IMR-90 (cell line): ENCODE results near the gene PTPRG. TPM values are rescaled to one million over a fixed set of nuclear protein-coding genes. Genes with fewer than 3 reads are reported as not detected.

Experiments
- ATAC-seq: fragments of 200-7000 bp; cut with Tn5 transposase; 2 replicates; pipeline ENCODE4 v1.9.1; 2020; ENCODE audit warnings: low read depth, mild to moderate bottlenecking, moderate library complexity
- BruUV-seq: library from RNA; stranded (reverse); fragments of 400-500 nt; replicated peaks from 2 replicates; lab custom pipeline; 2021; lab: Mats Ljungman, UMichigan
- CTCF ChIA-PET: fragments of 300-600 bp; formaldehyde crosslinking; extraction: SDS; loops from one replicate; lab custom pipeline; 2021; ENCODE audit warnings: antibody characterized with exemption; lab: Yijun Ruan, JAX
- POLR2A ChIA-PET: fragments of 300-600 bp; sonication (Branson Sonifier 250); formaldehyde crosslinking; loops from one replicate; lab custom pipeline; 2022; ENCODE audit warnings: antibody characterized with exemption; ENCODE audit not compliant: unreplicated experiment; lab: Charles Lee
- DNase-seq: peaks from one replicate; pipeline ENCODE4 v3.0.0; 2013
- H2AFZ ChIP-seq: replicated peaks from 2 replicates; pipeline ENCODE3; 2013; ENCODE audit warnings: low read length, mild to moderate bottlenecking; ENCODE audit not compliant: poor library complexity
- H2AK5ac ChIP-seq: 2 replicates; pipeline ENCODE4 v1.6.1; 2013; ENCODE audit warnings: low read depth, low read length, inconsistent platforms
- H2AK9ac ChIP-seq: replicated peaks from 2 replicates; pipeline ENCODE3; 2013; ENCODE audit warnings: mild to moderate bottlenecking, low read depth, low read length, moderate library complexity; ENCODE audit not compliant: poor library complexity
- H2BK120ac ChIP-seq: 2 replicates; pipeline ENCODE4 v1.6.1; 2013; ENCODE audit warnings: low read depth, low read length, inconsistent platforms
- H2BK15ac ChIP-seq: 3 replicates; pipeline ENCODE4 v1.6.1; 2013; ENCODE audit warnings: low read depth, low read length, inconsistent platforms
- H2BK20ac ChIP-seq: 2 replicates; pipeline ENCODE4 v1.6.1; 2013; ENCODE audit warnings: low read depth, mild to moderate bottlenecking, inconsistent platforms, low read length, moderate library complexity
- H2BK5ac ChIP-seq: 2 replicates; pipeline ENCODE4 v1.6.1; 2013; ENCODE audit warnings: mild to moderate bottlenecking, low read depth, low read length, inconsistent platforms; ENCODE audit not compliant: poor library complexity, severe bottlenecking
- H3K14ac ChIP-seq: replicated peaks from 2 replicates; pipeline ENCODE4 v1.6.1; 2013; ENCODE audit warnings: low read depth, low read length, inconsistent platforms
- H3K18ac ChIP-seq: 2 replicates; pipeline ENCODE4 v1.6.1; 2013; ENCODE audit warnings: low read depth, low read length, control low read depth
- H3K23ac ChIP-seq: 2 replicates; pipeline ENCODE4 v1.6.1; 2013; ENCODE audit warnings: low read depth, low read length, inconsistent platforms
- H3K27ac ChIP-seq: 2 replicates; pipeline ENCODE4 v1.5.1; 2013; ENCODE audit warnings: mild to moderate bottlenecking, control low read depth, low read length; ENCODE audit not compliant: insufficient read depth
- H3K27me3 ChIP-seq: 2 replicates; pipeline ENCODE4 v1.6.1; 2013; ENCODE audit warnings: low read length; ENCODE audit not compliant: control insufficient read depth, insufficient read depth
- H3K36me3 ChIP-seq: 2 replicates; pipeline ENCODE4 v1.6.1; 2013; ENCODE audit warnings: low read length, mixed read lengths; ENCODE audit not compliant: control insufficient read depth, insufficient read depth
- H3K4ac ChIP-seq: 2 replicates; pipeline ENCODE4 v1.6.1; 2013; ENCODE audit warnings: low read depth, low read length, inconsistent platforms
- H3K4me1 ChIP-seq: 2 replicates; pipeline ENCODE4 v1.6.1; 2013; ENCODE audit warnings: low read length, mixed read lengths; ENCODE audit not compliant: control insufficient read depth, insufficient read depth
- H3K4me2 ChIP-seq: 2 replicates; pipeline ENCODE4 v1.6.1; 2013; ENCODE audit warnings: low read depth, mild to moderate bottlenecking, control low read depth, low read length, moderate library complexity
- H3K4me3 ChIP-seq: 2 replicates; pipeline ENCODE4 v1.5.1; 2013; ENCODE audit warnings: low read depth, mild to moderate bottlenecking, control low read depth, low read length, moderate library complexity; ENCODE audit not compliant: insufficient read depth
- H3K56ac ChIP-seq: 2 replicates; pipeline ENCODE4 v1.6.1; 2013; ENCODE audit warnings: low read length, inconsistent platforms; ENCODE audit not compliant: insufficient read depth; ENCODE audit errors: extremely low read depth
- H3K79me1 ChIP-seq, 2 experiments: 2 replicates each; pipeline ENCODE4 v1.6.1; 2013; ENCODE audit warnings: low read length in 2 of 2, inconsistent platforms in 1 of 2, low read depth in 1 of 2
- H3K9ac ChIP-seq: 2 replicates; pipeline ENCODE4 v1.6.1; 2013; ENCODE audit warnings: low read depth, low read length, control low read depth
- H3K9me1 ChIP-seq: 2 replicates; pipeline ENCODE4 v1.6.1; 2013; ENCODE audit warnings: low read length, inconsistent platforms; ENCODE audit not compliant: insufficient read depth
- H3K9me3 ChIP-seq: 2 replicates; pipeline ENCODE4 v1.6.1; 2013; ENCODE audit warnings: low read length; ENCODE audit not compliant: control insufficient read depth, insufficient read depth
- H4K20me1 ChIP-seq: 2 replicates; pipeline ENCODE4 v1.6.1; 2013; ENCODE audit warnings: low read length, inconsistent platforms; ENCODE audit not compliant: insufficient read depth
- H4K5ac ChIP-seq: 2 replicates; pipeline ENCODE4 v1.6.1; 2013; ENCODE audit warnings: mild to moderate bottlenecking, low read depth, low read length, control low read depth
- H4K8ac ChIP-seq, 2 experiments: 2 replicates each; pipeline ENCODE4 v1.6.1; 2013; ENCODE audit warnings: low read depth in 2 of 2, low read length in 2 of 2, control low read depth in 1 of 2, inconsistent platforms in 1 of 2
- H4K91ac ChIP-seq: 2 replicates; pipeline ENCODE4 v1.6.1; 2013; ENCODE audit warnings: low read depth, low read length, inconsistent platforms; ENCODE audit not compliant: insufficient read depth
- BHLHE40 ChIP-seq: fragments of 150-350 bp; IDR thresholded peaks from 2 replicates; pipeline ENCODE4 v1.6.1; 2016; ENCODE audit warnings: mild to moderate bottlenecking, low read depth, low read length
- CEBPB ChIP-seq: IDR thresholded peaks from 2 replicates; pipeline ENCODE4 v1.6.1; 2012; ENCODE audit warnings: low read depth, low read length, improper control_type of control experiment
- CHD1 ChIP-seq: IDR thresholded peaks from 2 replicates; pipeline ENCODE4 v1.6.1; 2012; ENCODE audit warnings: low read depth, low read length, improper control_type of control experiment
- FOS ChIP-seq: fragments of 150-350 bp; IDR thresholded peaks from 2 replicates; pipeline ENCODE4 v1.6.1; 2016; ENCODE audit warnings: low read depth, low read length
- MAFK ChIP-seq: IDR thresholded peaks from 2 replicates; pipeline ENCODE4 v1.6.1; 2012; ENCODE audit warnings: low read depth, low read length, improper control_type of control experiment
- MAZ ChIP-seq: IDR thresholded peaks from 2 replicates; pipeline ENCODE4 v1.6.1; 2012; ENCODE audit warnings: low read depth, mild to moderate bottlenecking, low read length, improper control_type of control experiment, moderate library complexity, borderline replicate concordance
- MXI1 ChIP-seq: IDR thresholded peaks from 2 replicates; pipeline ENCODE4 v1.6.1; 2012; ENCODE audit warnings: low read depth, mild to moderate bottlenecking, low read length, moderate library complexity, borderline replicate concordance
- NFE2L2 ChIP-seq: fragments of 150-350 bp; IDR thresholded peaks from 2 replicates; pipeline ENCODE4 v1.6.1; 2016; ENCODE audit warnings: low read depth, mild to moderate bottlenecking, low read length
- POLR2A ChIP-seq: IDR thresholded peaks from 2 replicates; pipeline ENCODE4 v1.6.1; 2012; ENCODE audit warnings: mild to moderate bottlenecking, low read depth, low read length
- RAD21 ChIP-seq: IDR thresholded peaks from 2 replicates; pipeline ENCODE4 v1.6.1; 2012; ENCODE audit warnings: low read length, improper control_type of control experiment
- RCOR1 ChIP-seq: IDR thresholded peaks from 2 replicates; pipeline ENCODE4 v1.6.1; 2012; ENCODE audit warnings: mild to moderate bottlenecking, low read length, improper control_type of control experiment; ENCODE audit not compliant: insufficient replicate concordance
- RFX5 ChIP-seq: IDR thresholded peaks from 2 replicates; pipeline ENCODE4 v1.8.0; 2012; ENCODE audit warnings: low read depth, mild to moderate bottlenecking, low read length, moderate library complexity
- SMC3 ChIP-seq: fragments of 150-350 bp; IDR thresholded peaks from 2 replicates; pipeline ENCODE4 v1.6.1; 2016; ENCODE audit warnings: low read depth, mild to moderate bottlenecking, antibody characterized with exemption, low read length, moderate library complexity
- WGBS, 2 experiments: methylation state at CpG; one replicate each; pipeline versions ENCODE4 v1.1.5 to v1.1.7; 2013; ENCODE audit warnings: missing lambda C conversion rate in 2 of 2; ENCODE audit not compliant: insufficient read length in 1 of 2; ENCODE audit errors: extremely low coverage in 2 of 2; 5-methylcytosine and 5-hydroxymethylcytosine counted together
- dilution Hi-C: fragments of 300-500 bp; cut with HindIII; formaldehyde crosslinking; loops from one replicate; pipeline ENCODE4 v1.14.3; 2018; ENCODE audit warnings: low sequenced_read_pairs; ENCODE audit not compliant: unreplicated experiment
- in situ Hi-C: fragments of 300-500 bp; cut with MboI; formaldehyde crosslinking; loops from 3 replicates; pipeline ENCODE4 v1.14.3; 2019; ENCODE audit warnings: low sequenced_read_pairs, inconsistent platforms, mixed read lengths
- intact Hi-C: fragments of 100-400 bp; cut with micrococcal nuclease; formaldehyde crosslinking; loops from 2 replicates; pipeline ENCODE4 v1.10.0; 2022
- polyA plus RNA-seq, 3 experiments: library from polyadenylated mRNA; depleted of rRNA; stranded (reverse); fragments of >200 nt; gene quantifications; 2 replicates each; pipeline ENCODE4 v1.2.3, GENCODE V29; 2012; ENCODE audit warnings: low replicate concordance in 1 of 3
- total RNA-seq: library from RNA; depleted of rRNA; stranded (reverse); fragments of >200 nt; gene quantifications from 2 replicates; pipeline ENCODE4 v1.2.3, GENCODE V29; 2012
- TF ChIP-seq, protein P1 (sequence below): conservative IDR thresholded peaks from 2 replicates; pipeline ENCODE4 v1.5.1; 2012; ENCODE audit warnings: mild to moderate bottlenecking, low read depth, low read length, improper control_type of control experiment
- TF ChIP-seq, protein P2 (sequence below): fragments of 150-350 bp; IDR thresholded peaks from 2 replicates; pipeline ENCODE4 v1.6.1; 2016; ENCODE audit warnings: low read depth, mild to moderate bottlenecking, low read length, moderate library complexity, borderline replicate concordance
- TF ChIP-seq, protein P3 (sequence below): fragments of 150-350 bp; IDR thresholded peaks from 2 replicates; pipeline ENCODE4 v1.6.1; 2017; ENCODE audit warnings: mild to moderate bottlenecking, antibody characterized with exemption, low read length, low read depth

Gene PTPRG
- total and polyA plus RNA-seq, 2 of the 4 experiments (the other 2 are of a cell fraction), result 7.7 to 31.0 TPM

DNA sequence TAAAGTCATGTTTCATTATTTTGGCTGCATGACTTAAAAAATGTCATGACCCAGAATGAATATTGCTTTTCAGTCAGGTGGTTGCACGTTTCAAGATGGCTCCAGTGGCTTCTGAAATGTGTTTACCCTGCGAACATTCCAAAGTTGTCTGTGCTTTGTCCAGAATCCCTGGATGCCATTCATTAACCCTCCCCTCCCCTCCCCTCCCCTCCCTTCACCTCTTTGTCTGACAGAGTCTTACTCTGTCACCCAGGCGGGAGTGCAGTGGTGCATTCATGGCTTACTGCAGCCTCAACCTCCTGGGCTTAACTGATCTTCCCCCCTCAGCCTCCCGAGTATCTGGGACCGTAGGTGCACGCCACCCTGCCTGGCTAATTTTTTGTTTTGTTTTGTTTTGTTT, 308.0 kb downstream of the PTPRG start:
- no TSS peak for BruUV-seq
- ATAC-seq (no peak), DNase-seq (no peak)
- H2BK20ac ChIP-seq, result no peak overlapping the region
- no peaks in the 10 kb centered on the region for H3K9me3 ChIP-seq
- H3K23ac ChIP-seq, result no peak overlapping the region
- no peak overlapping the region for H3K4me3 ChIP-seq
- 0 out of 2 replicates have a peak, but pooled peaks cover 5% of the 10 kb centered on the region for H3K9me1 ChIP-seq
- H4K8ac ChIP-seq, result no peak overlapping the region
- H3K56ac ChIP-seq, result no peak overlapping the region
- H3K4me2 ChIP-seq, result no peak overlapping the region
- no peak overlapping the region for H3K4ac ChIP-seq
- no peak overlapping the region for H3K9ac ChIP-seq
- H2BK5ac ChIP-seq, result no peak overlapping the region
- H3K18ac ChIP-seq, result no peak overlapping the region
- in situ Hi-C loops (no loop called here), intact Hi-C loops (no loop called here), dilution Hi-C loops (no loop called here)
- 60% methylated on average over 1 of the region's 6 CpGs; no CpG with 5 or more reads in 1 of the 2 experiments for WGBS, 2 experiments
- no peak overlapping the region for H2AK9ac ChIP-seq
- CTCF ChIA-PET, result no interaction called here
- POLR2A ChIA-PET, result no interaction called here
- no peak overlapping the region for H2BK15ac ChIP-seq
- peaks cover 15% of the 10 kb centered on the region; the same call in 1 of the 2 replicates for H4K20me1 ChIP-seq
- H3K14ac ChIP-seq, result no peak overlapping the region
- H3K27ac ChIP-seq, result no peak overlapping the region
- H2AK5ac ChIP-seq, result no peak overlapping the region
- no peak overlapping the region for H4K91ac ChIP-seq
- no peak overlapping the region for H2AFZ ChIP-seq
- H2BK120ac ChIP-seq, result no peak overlapping the region
- TF ChIP-seq MXI1 (no peak), CEBPB (no peak), SMC3 (no peak), RAD21 (no peak), POLR2A (no peak), BHLHE40 (no peak), NFE2L2 (no peak), FOS (no peak), RCOR1 (no peak), CHD1 (no peak), MAZ (no peak), RFX5 (no peak), MAFK (no peak)
- TF ChIP-seq, protein P1, sequence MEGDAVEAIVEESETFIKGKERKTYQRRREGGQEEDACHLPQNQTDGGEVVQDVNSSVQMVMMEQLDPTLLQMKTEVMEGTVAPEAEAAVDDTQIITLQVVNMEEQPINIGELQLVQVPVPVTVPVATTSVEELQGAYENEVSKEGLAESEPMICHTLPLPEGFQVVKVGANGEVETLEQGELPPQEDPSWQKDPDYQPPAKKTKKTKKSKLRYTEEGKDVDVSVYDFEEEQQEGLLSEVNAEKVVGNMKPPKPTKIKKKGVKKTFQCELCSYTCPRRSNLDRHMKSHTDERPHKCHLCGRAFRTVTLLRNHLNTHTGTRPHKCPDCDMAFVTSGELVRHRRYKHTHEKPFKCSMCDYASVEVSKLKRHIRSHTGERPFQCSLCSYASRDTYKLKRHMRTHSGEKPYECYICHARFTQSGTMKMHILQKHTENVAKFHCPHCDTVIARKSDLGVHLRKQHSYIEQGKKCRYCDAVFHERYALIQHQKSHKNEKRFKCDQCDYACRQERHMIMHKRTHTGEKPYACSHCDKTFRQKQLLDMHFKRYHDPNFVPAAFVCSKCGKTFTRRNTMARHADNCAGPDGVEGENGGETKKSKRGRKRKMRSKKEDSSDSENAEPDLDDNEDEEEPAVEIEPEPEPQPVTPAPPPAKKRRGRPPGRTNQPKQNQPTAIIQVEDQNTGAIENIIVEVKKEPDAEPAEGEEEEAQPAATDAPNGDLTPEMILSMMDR, result no peak
- TF ChIP-seq, protein P2, sequence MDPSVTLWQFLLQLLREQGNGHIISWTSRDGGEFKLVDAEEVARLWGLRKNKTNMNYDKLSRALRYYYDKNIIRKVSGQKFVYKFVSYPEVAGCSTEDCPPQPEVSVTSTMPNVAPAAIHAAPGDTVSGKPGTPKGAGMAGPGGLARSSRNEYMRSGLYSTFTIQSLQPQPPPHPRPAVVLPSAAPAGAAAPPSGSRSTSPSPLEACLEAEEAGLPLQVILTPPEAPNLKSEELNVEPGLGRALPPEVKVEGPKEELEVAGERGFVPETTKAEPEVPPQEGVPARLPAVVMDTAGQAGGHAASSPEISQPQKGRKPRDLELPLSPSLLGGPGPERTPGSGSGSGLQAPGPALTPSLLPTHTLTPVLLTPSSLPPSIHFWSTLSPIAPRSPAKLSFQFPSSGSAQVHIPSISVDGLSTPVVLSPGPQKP, result no peak
- TF ChIP-seq, protein P3, sequence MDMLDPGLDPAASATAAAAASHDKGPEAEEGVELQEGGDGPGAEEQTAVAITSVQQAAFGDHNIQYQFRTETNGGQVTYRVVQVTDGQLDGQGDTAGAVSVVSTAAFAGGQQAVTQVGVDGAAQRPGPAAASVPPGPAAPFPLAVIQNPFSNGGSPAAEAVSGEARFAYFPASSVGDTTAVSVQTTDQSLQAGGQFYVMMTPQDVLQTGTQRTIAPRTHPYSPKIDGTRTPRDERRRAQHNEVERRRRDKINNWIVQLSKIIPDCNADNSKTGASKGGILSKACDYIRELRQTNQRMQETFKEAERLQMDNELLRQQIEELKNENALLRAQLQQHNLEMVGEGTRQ, result no peak
- H3K36me3 ChIP-seq, result no peaks in the 10 kb centered on the region
- H3K79me1 ChIP-seq, result peaks cover 15 to 49% of the 10 kb centered on the region in 2 experiments
- H4K5ac ChIP-seq, result no peak overlapping the region
- no peaks in the 10 kb centered on the region for H3K27me3 ChIP-seq
- H3K4me1 ChIP-seq, result peaks cover 4% of the 10 kb centered on the region; the same call in 1 of the 2 replicates
